GM12874 (cell line): Measurements from ENCODE around the gene SHC4.

Experiments used
- TF ChIP-seq, protein P1 (sequence below): IDR thresholded peaks from 2 replicates; pipeline ENCODE4 v1.5.1; 2011; ENCODE audit warnings: low read depth, mild to moderate bottlenecking, control low read depth, low read length, moderate library complexity; ENCODE audit not compliant: insufficient read depth

The SHC4 gene

DNA sequence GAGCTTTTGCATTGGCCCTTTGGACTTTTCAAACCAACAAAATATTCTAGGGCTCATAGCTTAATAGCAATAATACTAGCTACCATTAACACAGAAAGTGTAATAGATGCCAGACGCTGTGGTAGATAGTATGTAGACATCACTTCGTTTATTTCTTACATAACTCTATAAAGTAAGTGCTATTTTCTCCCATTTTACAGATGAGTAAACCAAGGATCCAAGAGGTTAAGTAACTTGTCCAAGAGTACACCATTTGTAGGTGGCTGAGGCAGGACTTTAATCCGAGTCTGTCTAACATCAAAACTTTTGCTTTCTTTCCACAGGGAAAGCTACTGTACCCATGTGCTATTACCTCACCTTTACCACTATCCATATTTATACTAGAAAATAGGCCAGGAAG lies 73.8 kb downstream of the SHC4 start:
- TF ChIP-seq, protein P1, sequence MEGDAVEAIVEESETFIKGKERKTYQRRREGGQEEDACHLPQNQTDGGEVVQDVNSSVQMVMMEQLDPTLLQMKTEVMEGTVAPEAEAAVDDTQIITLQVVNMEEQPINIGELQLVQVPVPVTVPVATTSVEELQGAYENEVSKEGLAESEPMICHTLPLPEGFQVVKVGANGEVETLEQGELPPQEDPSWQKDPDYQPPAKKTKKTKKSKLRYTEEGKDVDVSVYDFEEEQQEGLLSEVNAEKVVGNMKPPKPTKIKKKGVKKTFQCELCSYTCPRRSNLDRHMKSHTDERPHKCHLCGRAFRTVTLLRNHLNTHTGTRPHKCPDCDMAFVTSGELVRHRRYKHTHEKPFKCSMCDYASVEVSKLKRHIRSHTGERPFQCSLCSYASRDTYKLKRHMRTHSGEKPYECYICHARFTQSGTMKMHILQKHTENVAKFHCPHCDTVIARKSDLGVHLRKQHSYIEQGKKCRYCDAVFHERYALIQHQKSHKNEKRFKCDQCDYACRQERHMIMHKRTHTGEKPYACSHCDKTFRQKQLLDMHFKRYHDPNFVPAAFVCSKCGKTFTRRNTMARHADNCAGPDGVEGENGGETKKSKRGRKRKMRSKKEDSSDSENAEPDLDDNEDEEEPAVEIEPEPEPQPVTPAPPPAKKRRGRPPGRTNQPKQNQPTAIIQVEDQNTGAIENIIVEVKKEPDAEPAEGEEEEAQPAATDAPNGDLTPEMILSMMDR: no peak

- TF ChIP-seq, protein P1: no peak
Observed at GRCh38 chr15:48888836-48889235, 74.9 kb downstream of the SHC4 start.

- TF ChIP-seq, protein P1: no peak
Observed at GRCh38 chr15:48888191-48888590, 75.5 kb downstream of the SHC4 start.

- TF ChIP-seq, protein P1: no peak
Observed at GRCh38 chr15:48887144-48887543, 76.6 kb downstream of the SHC4 start.

DNA sequence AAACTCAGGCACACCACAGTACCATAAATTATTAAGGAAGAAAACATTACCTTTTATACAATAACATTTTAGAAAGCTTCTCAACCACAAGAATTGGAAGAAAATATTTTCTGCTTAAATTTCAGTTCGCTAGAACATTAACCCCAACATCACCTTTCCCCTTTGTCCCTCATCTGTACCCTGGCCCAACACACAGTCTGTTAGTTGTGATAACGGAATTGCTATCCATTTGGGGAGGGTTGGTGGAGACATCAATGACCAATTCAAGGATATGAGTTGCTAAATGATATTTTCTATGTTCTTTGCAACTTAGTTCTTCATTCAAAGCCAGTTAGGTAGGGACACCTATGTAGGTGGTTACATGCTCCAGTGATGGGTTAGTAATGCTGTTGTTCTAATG lies 80.0 kb downstream of the SHC4 start:
- TF ChIP-seq, protein P1: no peak

GRCh38 chr15:48880070-48880634 lies 83.6 kb downstream of the SHC4 start:
- TF ChIP-seq, protein P1: no peak

DNA sequence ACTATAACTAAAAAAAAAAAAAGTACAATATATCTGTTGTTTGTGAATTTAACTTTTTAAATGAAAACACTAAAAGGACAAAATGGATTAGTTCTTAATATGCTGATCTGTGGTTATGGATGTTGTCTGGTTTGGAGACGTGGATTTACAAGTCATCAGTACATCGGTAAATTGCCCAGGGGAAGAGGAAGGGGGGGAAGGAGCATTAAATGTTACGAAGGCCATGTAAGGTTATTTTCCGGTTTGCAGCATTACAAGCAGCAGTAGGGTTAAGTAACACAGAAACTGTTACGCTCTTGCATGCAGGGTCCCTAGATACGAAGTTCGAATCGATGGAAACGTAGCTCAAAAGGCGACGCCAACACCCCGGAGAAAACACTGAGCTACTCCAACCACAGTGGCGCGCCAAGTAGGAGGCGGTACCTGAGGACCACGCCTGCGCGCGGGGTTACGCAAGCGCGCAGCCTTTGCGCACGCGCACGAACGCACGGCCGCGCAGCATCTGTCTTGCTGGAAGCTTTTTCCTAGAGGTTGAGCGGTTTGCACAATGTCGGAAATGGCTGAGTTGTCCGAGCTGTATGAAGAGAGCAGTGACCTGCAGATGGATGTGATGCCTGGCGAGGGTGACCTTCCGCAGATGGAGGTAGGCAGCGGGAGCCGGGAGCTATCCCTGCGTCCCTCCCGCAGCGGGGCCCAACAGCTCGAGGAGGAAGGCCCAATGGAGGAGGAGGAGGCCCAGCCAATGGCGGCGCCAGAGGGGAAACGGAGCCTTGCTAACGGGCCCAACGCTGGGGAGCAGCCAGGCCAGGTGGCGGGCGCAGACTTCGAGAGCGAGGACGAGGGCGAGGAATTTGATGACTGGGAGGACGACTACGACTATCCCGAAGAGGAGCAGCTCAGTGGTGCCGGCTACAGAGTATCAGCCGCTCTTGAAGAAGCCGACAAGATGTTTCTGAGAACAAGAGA lies 85.8 kb downstream of the SHC4 start, which contains the start of gene EID1:
TSS of gene EID1 (plus strand) at position 505 of the 966 bp plus-strand sequence. CDS start at position 548, 43 bp downstream.
- TF ChIP-seq, protein P1: no peak
